ENCODE results near the gene CDKAL1.

DNA sequence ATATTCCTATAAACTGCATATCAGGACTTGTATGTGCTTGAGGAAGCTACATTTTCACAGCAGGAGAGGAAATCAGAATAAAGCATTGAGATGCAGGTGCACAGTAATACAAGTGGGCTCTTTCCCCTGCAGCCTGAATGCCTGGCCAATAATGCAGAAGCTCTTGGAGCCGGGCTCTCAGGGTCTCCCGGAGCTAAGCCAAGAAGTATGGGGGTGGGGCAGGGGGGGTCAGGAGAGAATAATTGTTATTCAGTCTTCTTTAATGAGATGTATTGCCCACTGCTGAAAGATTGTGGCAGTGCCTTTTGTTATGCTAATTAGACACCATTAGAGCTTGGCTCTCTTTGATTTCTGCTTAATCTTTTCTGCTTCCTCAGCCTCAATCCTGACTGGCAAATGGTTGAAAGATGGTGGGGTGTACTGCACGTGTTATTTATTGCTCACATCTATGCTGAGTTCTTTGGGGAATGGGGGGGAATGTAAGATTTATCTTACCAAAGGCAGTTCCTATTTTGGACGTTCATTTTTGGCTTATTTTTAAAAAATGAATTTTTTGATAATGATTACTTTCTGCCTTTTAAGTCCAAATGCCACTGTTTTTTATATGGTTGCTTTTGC, 651.7 kb downstream of the CDKAL1 start:
- TF ChIP-seq, protein P1, sequence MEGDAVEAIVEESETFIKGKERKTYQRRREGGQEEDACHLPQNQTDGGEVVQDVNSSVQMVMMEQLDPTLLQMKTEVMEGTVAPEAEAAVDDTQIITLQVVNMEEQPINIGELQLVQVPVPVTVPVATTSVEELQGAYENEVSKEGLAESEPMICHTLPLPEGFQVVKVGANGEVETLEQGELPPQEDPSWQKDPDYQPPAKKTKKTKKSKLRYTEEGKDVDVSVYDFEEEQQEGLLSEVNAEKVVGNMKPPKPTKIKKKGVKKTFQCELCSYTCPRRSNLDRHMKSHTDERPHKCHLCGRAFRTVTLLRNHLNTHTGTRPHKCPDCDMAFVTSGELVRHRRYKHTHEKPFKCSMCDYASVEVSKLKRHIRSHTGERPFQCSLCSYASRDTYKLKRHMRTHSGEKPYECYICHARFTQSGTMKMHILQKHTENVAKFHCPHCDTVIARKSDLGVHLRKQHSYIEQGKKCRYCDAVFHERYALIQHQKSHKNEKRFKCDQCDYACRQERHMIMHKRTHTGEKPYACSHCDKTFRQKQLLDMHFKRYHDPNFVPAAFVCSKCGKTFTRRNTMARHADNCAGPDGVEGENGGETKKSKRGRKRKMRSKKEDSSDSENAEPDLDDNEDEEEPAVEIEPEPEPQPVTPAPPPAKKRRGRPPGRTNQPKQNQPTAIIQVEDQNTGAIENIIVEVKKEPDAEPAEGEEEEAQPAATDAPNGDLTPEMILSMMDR (IDR thresholded peaks at IDR 0.05), result no peak
- no peak for TF ChIP-seq EZH2 (IDR thresholded peaks at IDR 0.05)

Measured in neural progenitor cell (in vitro differentiated cells).